ENCODE measurements around the gene HTRA3.

Gene HTRA3

GRCh38 chr4:8325291-8325973 is 55.9 kb downstream of the HTRA3 start:
- no peak overlapping the region for H3K27ac ChIP-seq (replicated peaks)
- DNase-seq (ENCODE audit: low read depth in 1 of 2, low spot score in 1 of 2): no peak
- no peak overlapping the region for H3K4me3 ChIP-seq (replicated peaks; ENCODE audit: insufficient read depth, low read length)
- H3K27me3 ChIP-seq (ENCODE audit: insufficient read depth, poor library complexity, severe bottlenecking): no peaks in the 10 kb centered on the region
- TF ChIP-seq POLR2AphosphoS5 (IDR thresholded peaks at IDR 0.05; ENCODE audit: low read depth) (no peak), GABPA (IDR thresholded peaks at IDR 0.05; ENCODE audit: low read depth) (no peak), CTCF (IDR thresholded peaks at IDR 0.05; ENCODE audit: insufficient read depth, low read length) (no peak), REST (IDR thresholded peaks at IDR 0.05; ENCODE audit: insufficient replicate concordance, low read depth) (no peak)

- no peak overlapping the region for H3K27ac ChIP-seq (replicated peaks)
- H3K4me3 ChIP-seq (replicated peaks; ENCODE audit: insufficient read depth, low read length): no peak overlapping the region
- DNase-seq (ENCODE audit: low read depth in 1 of 2, low spot score in 1 of 2): no peak
- no peaks in the 10 kb centered on the region for H3K27me3 ChIP-seq (ENCODE audit: insufficient read depth, poor library complexity, severe bottlenecking)
- TF ChIP-seq CTCF (IDR thresholded peaks at IDR 0.05; ENCODE audit: insufficient read depth, low read length) (no peak), GABPA (IDR thresholded peaks at IDR 0.05; ENCODE audit: low read depth) (no peak), POLR2AphosphoS5 (IDR thresholded peaks at IDR 0.05; ENCODE audit: low read depth) (no peak), REST (IDR thresholded peaks at IDR 0.05; ENCODE audit: insufficient replicate concordance, low read depth) (no peak), SPI1 (IDR thresholded peaks at IDR 0.05; ENCODE audit: borderline replicate concordance, low read depth) (no peak)
These were observed 56.7 kb downstream of the HTRA3 start for GRCh38 chr4:8326206-8326605.

GRCh38 chr4:8328456-8328855 is 58.9 kb downstream of the HTRA3 start:
- Histone ChIP-seq H3K27ac (replicated peaks) (no peak overlapping the region), H3K27me3 (ENCODE audit: insufficient read depth, poor library complexity, severe bottlenecking) (no peaks in the 10 kb centered on the region), H3K4me3 (replicated peaks; ENCODE audit: insufficient read depth, low read length) (no peak overlapping the region)
- TF ChIP-seq GABPA (IDR thresholded peaks at IDR 0.05; ENCODE audit: low read depth): no peak
- TF ChIP-seq CTCF (IDR thresholded peaks at IDR 0.05; ENCODE audit: insufficient read depth, low read length): no peak
- no peak for DNase-seq (ENCODE audit: low read depth in 1 of 2, low spot score in 1 of 2)
